Measurements from ENCODE around the gene ADGRL3. TPM values are rescaled to one million over a fixed set of nuclear protein-coding genes. Genes with fewer than 3 reads are reported as not detected.

ADGRL3 gene
- total RNA-seq, 3 donors from 2014 or later (not counting 1 experiment from before 2014, with no cell fraction given) = not detected

GRCh38 chr4:61716426-61716825, 516.3 kb downstream of the ADGRL3 start:
- no peak overlapping the region for H3K27ac ChIP-seq (ENCODE audit: low read length)
- Mint-ChIP-seq H3K4me3 (no peak overlapping the region), H3K36me3 (no peaks in the 10 kb centered on the region), H3K27ac (no peak overlapping the region), H3K4me1 (no peaks in the 10 kb centered on the region), H3K9me3 (peaks cover 6 to 16% of the 10 kb centered on the region in 2 donors), H3K27me3 (ENCODE audit: low read depth in 2 of 2) (no peaks in the 10 kb centered on the region)
- no peak for ATAC-seq
- 98% methylated on average over 4 of the region's 6 CpGs for WGBS (ENCODE audit: insufficient coverage)
- DNase-seq = no peak
- H3K4me3 ChIP-seq (ENCODE audit: low read length) = no peak overlapping the region
- H3K36me3 ChIP-seq (ENCODE audit: control insufficient read depth, insufficient read depth, low read length) = no peaks in the 10 kb centered on the region
- no peak for TF ChIP-seq CTCF (IDR thresholded peaks at IDR 0.05)
- H3K4me1 ChIP-seq (ENCODE audit: control insufficient read depth, insufficient read depth, low read length) = no peaks in the 10 kb centered on the region
- no peaks in the 10 kb centered on the region for H3K9me3 ChIP-seq (ENCODE audit: control insufficient read depth, insufficient read depth, low read length)
- intact Hi-C loops (cut with micrococcal nuclease) = no loop called here
- H3K27me3 ChIP-seq (ENCODE audit: control insufficient read depth, insufficient read depth, low read length) = no peaks in the 10 kb centered on the region

DNA sequence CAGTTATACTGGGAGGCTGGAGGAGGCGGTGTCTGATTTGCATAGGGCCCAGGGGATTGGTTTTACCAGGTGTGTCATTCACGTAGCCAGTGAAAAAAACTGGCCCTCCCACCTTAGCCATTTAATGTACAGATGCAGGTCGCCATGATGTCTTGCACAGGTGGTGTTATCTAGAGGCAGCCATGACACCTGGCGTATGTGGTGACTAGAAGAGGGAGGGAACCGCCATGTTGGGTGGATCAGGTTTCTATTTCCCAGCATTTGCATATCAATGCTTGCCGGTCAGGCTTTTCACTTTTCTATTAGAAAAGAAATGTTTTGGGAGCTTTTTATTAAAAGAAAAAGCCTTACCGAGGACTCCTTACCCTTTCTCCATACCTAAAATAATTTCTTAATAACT, 523.4 kb downstream of the ADGRL3 start:
- Mint-ChIP-seq H3K4me3 (no peak overlapping the region), H3K36me3 (no peaks in the 10 kb centered on the region), H3K4me1 (no peaks in the 10 kb centered on the region), H3K9me3 (peaks cover 5 to 12% of the 10 kb centered on the region in 2 donors), H3K27me3 (ENCODE audit: low read depth in 2 of 2) (no peaks in the 10 kb centered on the region), H3K27ac (no peak overlapping the region)
- Histone ChIP-seq H3K4me1 (ENCODE audit: control insufficient read depth, insufficient read depth, low read length) (no peaks in the 10 kb centered on the region), H3K36me3 (ENCODE audit: control insufficient read depth, insufficient read depth, low read length) (no peaks in the 10 kb centered on the region), H3K27ac (ENCODE audit: low read length) (no peak overlapping the region), H3K9me3 (ENCODE audit: control insufficient read depth, insufficient read depth, low read length) (peaks cover 2% of the 10 kb centered on the region), H3K27me3 (ENCODE audit: control insufficient read depth, insufficient read depth, low read length) (no peaks in the 10 kb centered on the region), H3K4me3 (ENCODE audit: low read length) (no peak overlapping the region)
- 89% methylated on average over 5 of the region's 7 CpGs for WGBS (ENCODE audit: insufficient coverage)
- intact Hi-C loops (cut with micrococcal nuclease) = no loop called here
- DNase-seq = no peak
- ATAC-seq = no peak
- TF ChIP-seq CTCF (IDR thresholded peaks at IDR 0.05) = no peak

DNA sequence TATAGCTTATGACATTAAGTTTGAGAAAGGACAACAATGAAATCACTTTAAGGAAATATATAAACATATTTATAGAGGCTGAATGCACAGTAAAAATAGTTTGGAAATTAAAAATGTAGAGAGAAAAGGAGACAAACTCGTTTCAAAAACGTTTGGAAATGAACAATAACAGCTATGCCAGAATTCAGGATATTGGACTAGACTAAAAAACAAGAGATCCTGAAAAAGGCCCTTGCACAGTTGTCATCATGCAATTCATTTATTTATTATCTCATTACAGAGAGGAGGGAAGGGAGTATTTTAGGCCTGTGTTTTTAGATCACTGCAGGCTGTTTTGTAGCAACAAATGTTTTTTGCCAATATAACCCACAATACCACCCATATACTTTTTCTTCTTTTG, 527.2 kb downstream of the ADGRL3 start:
- Mint-ChIP-seq H3K27me3 (ENCODE audit: low read depth in 2 of 2) (no peaks in the 10 kb centered on the region), H3K36me3 (no peaks in the 10 kb centered on the region), H3K27ac (no peak overlapping the region), H3K4me1 (no peaks in the 10 kb centered on the region), H3K9me3 (peaks cover 5 to 10% of the 10 kb centered on the region in 2 donors), H3K4me3 (no peak overlapping the region)
- Histone ChIP-seq H3K36me3 (ENCODE audit: control insufficient read depth, insufficient read depth, low read length) (no peaks in the 10 kb centered on the region), H3K27me3 (ENCODE audit: control insufficient read depth, insufficient read depth, low read length) (no peaks in the 10 kb centered on the region), H3K4me3 (ENCODE audit: low read length) (no peak overlapping the region), H3K9me3 (ENCODE audit: control insufficient read depth, insufficient read depth, low read length) (peaks cover 2% of the 10 kb centered on the region), H3K4me1 (ENCODE audit: control insufficient read depth, insufficient read depth, low read length) (no peaks in the 10 kb centered on the region), H3K27ac (ENCODE audit: low read length) (no peak overlapping the region)
- intact Hi-C loops (cut with micrococcal nuclease) = no loop called here
- no peak for ATAC-seq
- no peak for DNase-seq
- WGBS (ENCODE audit: insufficient coverage) = 67% methylated on average over 1 of the region's 2 CpGs
- TF ChIP-seq CTCF (IDR thresholded peaks at IDR 0.05) = no peak

DNA sequence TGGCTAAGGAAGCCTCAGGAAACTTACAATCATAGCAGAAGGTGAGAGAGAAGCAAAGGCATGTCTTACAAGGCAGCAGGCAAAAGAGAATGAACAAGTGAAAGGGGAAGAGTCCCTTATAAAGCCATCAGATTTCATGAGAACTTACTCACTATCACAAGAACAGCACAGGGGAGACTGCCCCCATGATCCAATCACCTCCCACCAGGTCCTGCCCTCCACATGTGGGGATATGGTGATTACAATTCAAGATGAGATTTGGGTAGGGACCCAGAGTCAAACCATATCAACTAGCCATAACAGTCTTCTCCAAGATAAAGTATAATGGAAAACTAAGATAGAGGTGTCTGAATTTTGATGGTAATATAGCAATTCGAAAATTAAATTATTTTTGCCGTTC, 534.3 kb downstream of the ADGRL3 start:
- ATAC-seq (no peak), DNase-seq (no peak)
- peaks cover 9 to 10% of the 10 kb centered on the region in 2 donors for H3K9me3 Mint-ChIP-seq
- H3K36me3 ChIP-seq (ENCODE audit: control insufficient read depth, insufficient read depth, low read length) = no peaks in the 10 kb centered on the region
- H3K27ac Mint-ChIP-seq = no peak overlapping the region
- TF ChIP-seq CTCF (IDR thresholded peaks at IDR 0.05) = no peak
- H3K27ac ChIP-seq (ENCODE audit: low read length) = no peak overlapping the region
- H3K27me3 Mint-ChIP-seq (ENCODE audit: low read depth in 2 of 2) = no peaks in the 10 kb centered on the region
- no CpG with 5 or more reads among the region's 2 CpGs for WGBS (ENCODE audit: insufficient coverage)
- H3K4me1 Mint-ChIP-seq = no peaks in the 10 kb centered on the region
- no peaks in the 10 kb centered on the region for H3K4me1 ChIP-seq (ENCODE audit: control insufficient read depth, insufficient read depth, low read length)
- H3K9me3 ChIP-seq (ENCODE audit: control insufficient read depth, insufficient read depth, low read length) = no peaks in the 10 kb centered on the region
- intact Hi-C loops (cut with micrococcal nuclease) = no loop called here
- H3K27me3 ChIP-seq (ENCODE audit: control insufficient read depth, insufficient read depth, low read length) = no peaks in the 10 kb centered on the region
- no peaks in the 10 kb centered on the region for H3K36me3 Mint-ChIP-seq
- H3K4me3 Mint-ChIP-seq = no peak overlapping the region
- H3K4me3 ChIP-seq (ENCODE audit: low read length) = no peak overlapping the region
